Measurements from ENCODE around the gene KCNJ15.
"Not testable (repeated sequence)": the region's sequence is repeated elsewhere in the genome, so short reads cannot be mapped to it uniquely, and the experiment has no call there.

KCNJ15 gene

GRCh38 chr21:38223893-38224540 lies 32.8 kb upstream of the KCNJ15 start:
- TF ChIP-seq, protein P1, sequence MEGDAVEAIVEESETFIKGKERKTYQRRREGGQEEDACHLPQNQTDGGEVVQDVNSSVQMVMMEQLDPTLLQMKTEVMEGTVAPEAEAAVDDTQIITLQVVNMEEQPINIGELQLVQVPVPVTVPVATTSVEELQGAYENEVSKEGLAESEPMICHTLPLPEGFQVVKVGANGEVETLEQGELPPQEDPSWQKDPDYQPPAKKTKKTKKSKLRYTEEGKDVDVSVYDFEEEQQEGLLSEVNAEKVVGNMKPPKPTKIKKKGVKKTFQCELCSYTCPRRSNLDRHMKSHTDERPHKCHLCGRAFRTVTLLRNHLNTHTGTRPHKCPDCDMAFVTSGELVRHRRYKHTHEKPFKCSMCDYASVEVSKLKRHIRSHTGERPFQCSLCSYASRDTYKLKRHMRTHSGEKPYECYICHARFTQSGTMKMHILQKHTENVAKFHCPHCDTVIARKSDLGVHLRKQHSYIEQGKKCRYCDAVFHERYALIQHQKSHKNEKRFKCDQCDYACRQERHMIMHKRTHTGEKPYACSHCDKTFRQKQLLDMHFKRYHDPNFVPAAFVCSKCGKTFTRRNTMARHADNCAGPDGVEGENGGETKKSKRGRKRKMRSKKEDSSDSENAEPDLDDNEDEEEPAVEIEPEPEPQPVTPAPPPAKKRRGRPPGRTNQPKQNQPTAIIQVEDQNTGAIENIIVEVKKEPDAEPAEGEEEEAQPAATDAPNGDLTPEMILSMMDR (conservative IDR thresholded peaks at IDR 0.05; ENCODE audit: low read length): no peak
- no peak for DNase-seq (ENCODE audit: low read depth)
- no peak overlapping the region for H3K4me3 ChIP-seq (ENCODE audit: low read length)

GRCh38 chr21:38227401-38227800 lies 29.4 kb upstream of the KCNJ15 start:
- no peak for DNase-seq (ENCODE audit: low read depth)
- TF ChIP-seq, protein P1 (conservative IDR thresholded peaks at IDR 0.05; ENCODE audit: low read length): no peak

GRCh38 chr21:38228115-38228514 lies 28.7 kb upstream of the KCNJ15 start:
- H3K4me3 ChIP-seq (ENCODE audit: low read length): no peak overlapping the region
- DNase-seq (ENCODE audit: low read depth): no peak
- TF ChIP-seq, protein P1 (conservative IDR thresholded peaks at IDR 0.05; ENCODE audit: low read length): no peak

More at GRCh38 chr21:38227401-38227800, 29.4 kb upstream of the KCNJ15 start:
- no peak overlapping the region for H3K4me3 ChIP-seq (ENCODE audit: low read length)

- DNase-seq (ENCODE audit: low read depth): no peak
- H3K4me3 ChIP-seq (ENCODE audit: low read length): no peak overlapping the region
- TF ChIP-seq, protein P1 (conservative IDR thresholded peaks at IDR 0.05; ENCODE audit: low read length): no peak
Observed at GRCh38 chr21:38228537-38228936, 28.3 kb upstream of the KCNJ15 start.

DNA sequence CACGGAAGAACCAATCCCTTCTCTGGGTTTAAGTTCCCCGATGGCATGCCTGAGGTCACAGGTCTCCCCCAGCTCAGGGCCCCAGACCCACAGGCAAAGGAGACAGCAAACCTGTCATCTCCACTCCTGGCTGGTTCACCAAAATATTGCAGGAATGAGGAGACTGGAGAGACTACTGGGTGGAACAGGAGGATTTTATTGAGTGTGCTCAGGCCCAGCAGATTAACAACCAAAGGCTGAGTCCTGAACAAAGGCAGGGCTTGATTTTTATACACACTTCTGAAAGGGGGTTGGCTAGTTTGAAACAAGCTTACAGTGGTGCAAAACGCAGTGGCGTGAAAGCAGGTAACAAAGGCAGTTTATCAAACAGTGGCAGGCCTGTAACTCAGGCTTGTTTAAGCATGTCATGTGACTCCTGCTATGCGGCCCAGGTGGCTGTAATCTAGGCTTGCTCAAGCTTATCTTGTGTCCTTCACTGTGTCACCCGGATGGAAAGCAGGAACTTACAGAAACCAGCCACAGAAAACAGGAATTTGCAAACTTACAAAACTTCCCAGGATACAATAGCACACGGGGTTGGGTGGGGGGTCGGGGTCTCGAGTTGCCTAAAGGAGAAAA lies 27.4 kb upstream of the KCNJ15 start:
- no peak for DNase-seq (ENCODE audit: low read depth)
- H3K4me3 ChIP-seq (ENCODE audit: low read length): no peak overlapping the region
- TF ChIP-seq, protein P1 (conservative IDR thresholded peaks at IDR 0.05; ENCODE audit: low read length): no peak

DNA sequence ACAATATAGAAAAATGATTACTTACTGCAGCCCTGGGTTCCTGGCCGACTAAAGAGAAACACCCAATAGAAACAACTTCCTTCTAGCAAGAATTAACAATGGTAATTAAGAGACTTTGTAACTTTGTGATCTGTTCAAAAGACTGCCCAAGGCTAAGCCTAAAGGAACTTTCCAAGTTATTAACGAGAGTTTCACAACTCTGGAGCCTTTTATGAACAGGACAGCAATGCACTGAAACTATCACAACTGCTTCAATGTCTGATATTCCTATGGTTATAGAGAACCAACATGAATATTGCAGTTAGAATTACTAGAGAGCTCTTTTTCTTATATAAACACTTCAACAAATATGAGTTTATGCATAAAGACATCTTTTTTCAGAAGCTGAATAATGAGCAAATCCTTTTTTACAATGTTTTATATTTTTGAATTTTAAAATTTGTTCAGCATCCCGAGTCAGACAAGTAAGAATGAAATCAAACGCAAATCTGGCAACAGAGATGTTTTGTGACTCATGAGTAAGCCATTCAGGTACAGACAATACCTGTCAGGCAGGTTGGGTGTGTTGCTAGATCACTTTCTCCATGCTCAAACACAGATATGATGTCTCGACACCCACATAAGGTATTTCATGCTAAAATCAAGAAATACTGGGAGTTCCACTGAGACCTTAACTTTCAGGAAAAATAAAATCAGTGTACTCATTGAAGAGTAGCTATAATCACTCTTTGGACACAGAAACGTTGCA lies 22.2 kb upstream of the KCNJ15 start:
- TF ChIP-seq, protein P1 (conservative IDR thresholded peaks at IDR 0.05; ENCODE audit: low read length): no peak
- no peak for DNase-seq (ENCODE audit: low read depth)
- no peak overlapping the region for H3K4me3 ChIP-seq (ENCODE audit: low read length)

DNA sequence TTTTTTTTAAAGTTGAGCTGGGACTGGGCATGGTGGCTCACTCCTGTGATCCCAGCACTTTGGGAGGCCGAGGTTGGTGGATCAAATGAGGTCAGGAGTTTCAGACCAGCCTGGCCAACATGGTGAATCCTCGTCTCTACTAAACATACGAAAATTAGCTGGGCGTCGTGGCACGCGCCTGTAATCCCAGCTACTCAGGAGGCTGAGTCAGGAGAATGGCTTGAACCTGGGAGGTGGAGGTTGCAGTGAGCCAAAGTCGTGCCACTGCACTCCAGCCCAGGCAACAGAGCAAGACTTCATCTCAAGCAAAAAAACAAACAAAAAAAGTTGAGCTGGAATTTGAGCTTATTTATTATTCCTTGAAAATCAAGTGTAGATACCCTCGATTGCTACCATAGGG lies 21.5 kb upstream of the KCNJ15 start:
- DNase-seq (ENCODE audit: low read depth); H3K4me3 ChIP-seq (ENCODE audit: low read length): not testable (repeated sequence)

All from AG10803 (cell line).